ACC112 (cell line): ENCODE measurements around the gene ASB1.
"Not testable (repeated sequence)": the region's sequence is repeated elsewhere in the genome, so short reads cannot be mapped to it uniquely, and the experiment has no call there.

Source experiments
- H2AFZ ChIP-seq: fragments of 200-600 bp; sonication (generic); one replicate; pipeline ENCODE4 v1.6.0; 2017; ENCODE audit warnings: antibody characterized with exemption, low read length; ENCODE audit not compliant: unreplicated experiment
- H3K27ac ChIP-seq: fragments of 200-600 bp; sonication (generic); 2 replicates; pipeline ENCODE4 v1.5.1; 2014; ENCODE audit warnings: low read depth, mild to moderate bottlenecking, antibody characterized with exemption, low read length, moderate library complexity
- H3K27me3 ChIP-seq: fragments of 200-600 bp; sonication (generic); 2 replicates; pipeline ENCODE4 v1.6.1; 2014; ENCODE audit warnings: mild to moderate bottlenecking, antibody characterized with exemption, low read length, moderate library complexity, mixed read lengths; ENCODE audit not compliant: insufficient read depth
- H3K36me3 ChIP-seq: fragments of 200-600 bp; sonication (generic); 2 replicates; pipeline ENCODE4 v1.6.1; 2016; ENCODE audit warnings: mild to moderate bottlenecking, antibody characterized with exemption, low read length, moderate library complexity, mixed read lengths; ENCODE audit not compliant: insufficient read depth
- H3K4me1 ChIP-seq: fragments of 200-600 bp; sonication (generic); one replicate; pipeline ENCODE4 v1.6.1; 2016; ENCODE audit warnings: low read length, mixed read lengths; ENCODE audit not compliant: insufficient read depth, unreplicated experiment, control insufficient read depth
- H3K4me3 ChIP-seq: fragments of 200-600 bp; sonication (generic); 2 replicates; pipeline ENCODE4 v1.5.1; 2014; ENCODE audit warnings: mild to moderate bottlenecking, low read depth, low read length
- H3K79me2 ChIP-seq: fragments of 200-600 bp; sonication (generic); one replicate; pipeline ENCODE4 v1.6.0; 2016; ENCODE audit warnings: low read length; ENCODE audit not compliant: control insufficient read depth, unreplicated experiment, insufficient read depth

ASB1 gene

GRCh38 chr2:238404406-238405216, 22.1 kb upstream of the ASB1 start:
- H3K27me3 ChIP-seq: no peaks in the 10 kb centered on the region
- no peaks in the 10 kb centered on the region for H3K36me3 ChIP-seq
- no peak overlapping the region for H3K4me3 ChIP-seq
- no peaks in the 10 kb centered on the region for H3K4me1 ChIP-seq
- no peaks in the 10 kb centered on the region for H3K79me2 ChIP-seq
- no peak overlapping the region for H3K27ac ChIP-seq
- H2AFZ ChIP-seq: no peak overlapping the region

DNA sequence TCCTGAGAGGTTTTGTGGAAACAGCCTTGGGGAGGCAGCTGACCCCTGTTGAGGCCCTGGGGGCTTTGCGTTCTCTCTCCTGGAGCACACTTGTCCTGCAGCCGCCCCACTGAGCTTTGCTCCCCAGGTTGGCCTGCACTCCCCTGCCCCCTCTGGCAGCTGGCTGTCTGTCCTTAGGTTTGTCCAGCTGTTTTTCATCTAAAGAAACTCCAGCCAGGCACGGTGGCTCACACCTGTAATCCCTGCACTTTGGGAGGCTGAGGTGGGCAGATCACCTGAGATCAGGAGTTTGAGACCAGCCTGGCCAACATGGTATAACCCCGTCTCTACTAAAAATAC, 21.5 kb upstream of the ASB1 start:
- H3K36me3 ChIP-seq, H3K27ac ChIP-seq, H3K4me3 ChIP-seq, H3K79me2 ChIP-seq, H3K4me1 ChIP-seq, H2AFZ ChIP-seq, H3K27me3 ChIP-seq: not testable (repeated sequence)

GRCh38 chr2:238406221-238406997, 20.3 kb upstream of the ASB1 start:
- H3K36me3 ChIP-seq: no peaks in the 10 kb centered on the region
- H3K27ac ChIP-seq: no peak overlapping the region
- H3K4me1 ChIP-seq: no peaks in the 10 kb centered on the region
- H3K79me2 ChIP-seq: no peaks in the 10 kb centered on the region
- no peak overlapping the region for H2AFZ ChIP-seq
- H3K27me3 ChIP-seq: no peaks in the 10 kb centered on the region
- no peak overlapping the region for H3K4me3 ChIP-seq

DNA sequence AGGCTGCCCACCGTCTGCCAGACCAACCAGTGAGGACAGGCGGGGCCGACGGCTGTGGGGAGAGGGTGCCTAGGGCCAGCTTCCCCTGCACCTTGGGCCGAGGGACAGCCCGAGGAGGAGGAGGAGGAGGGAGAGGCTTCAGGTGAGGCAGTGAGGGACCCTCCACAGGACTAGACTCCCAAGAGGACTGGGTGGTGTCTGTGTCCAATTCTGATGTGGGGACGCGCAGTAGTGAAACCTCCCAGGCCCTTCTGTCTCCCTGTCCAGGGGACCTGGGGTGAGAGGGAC, 19.8 kb upstream of the ASB1 start:
- Histone ChIP-seq H3K36me3 (no peaks in the 10 kb centered on the region), H2AFZ (no peak overlapping the region), H3K27ac (no peak overlapping the region), H3K4me1 (no peaks in the 10 kb centered on the region), H3K4me3 (no peak overlapping the region), H3K27me3 (no peaks in the 10 kb centered on the region), H3K79me2 (no peaks in the 10 kb centered on the region)

- Histone ChIP-seq H3K27ac (no peak overlapping the region), H3K36me3 (no peaks in the 10 kb centered on the region), H3K4me1 (no peaks in the 10 kb centered on the region), H3K79me2 (no peaks in the 10 kb centered on the region), H2AFZ (no peak overlapping the region), H3K27me3 (no peaks in the 10 kb centered on the region), H3K4me3 (no peak overlapping the region)
These were observed 19.2 kb upstream of the ASB1 start for GRCh38 chr2:238407566-238407965.

DNA sequence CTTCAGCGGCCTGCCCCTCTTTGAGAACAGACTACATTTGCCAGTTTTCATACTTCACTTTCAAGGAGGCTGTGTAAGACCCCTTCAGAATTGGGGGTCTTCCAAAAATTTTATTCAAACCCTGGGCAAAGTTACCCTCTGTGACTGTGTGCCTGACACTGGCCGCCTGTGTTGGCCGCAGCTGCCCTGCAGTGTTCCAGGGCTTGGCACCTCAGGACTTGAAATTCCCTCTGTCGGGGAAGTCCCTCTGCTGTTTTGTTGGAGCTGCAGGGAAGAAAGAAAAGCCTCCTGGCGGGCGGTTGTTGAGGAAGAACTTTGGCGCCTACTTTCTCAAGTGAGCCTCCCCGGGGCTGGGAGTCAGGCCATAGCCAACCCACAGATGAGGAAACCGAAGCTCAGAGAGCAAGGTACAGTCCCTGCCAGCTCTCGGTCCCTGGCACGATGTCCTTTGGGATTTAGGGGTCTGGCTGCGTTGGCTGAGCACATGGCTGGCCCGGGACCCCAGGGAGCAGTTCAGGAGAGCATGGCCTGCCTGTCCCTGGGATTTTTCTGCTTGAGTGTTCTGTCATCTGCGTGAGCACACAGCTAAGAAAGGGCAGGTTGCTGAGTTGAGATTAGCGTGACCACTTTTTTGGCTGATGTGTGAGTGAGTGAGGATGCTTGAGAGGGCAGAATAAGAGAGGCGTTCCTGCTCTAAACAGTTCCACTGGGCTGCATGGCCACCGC, 17.9 kb upstream of the ASB1 start:
- no peak overlapping the region for H3K27ac ChIP-seq
- H3K36me3 ChIP-seq: no peaks in the 10 kb centered on the region
- no peaks in the 10 kb centered on the region for H3K4me1 ChIP-seq
- no peaks in the 10 kb centered on the region for H3K79me2 ChIP-seq
- H3K27me3 ChIP-seq: no peaks in the 10 kb centered on the region
- H3K4me3 ChIP-seq: no peak overlapping the region
- H2AFZ ChIP-seq: no peak overlapping the region

- no peak overlapping the region for H2AFZ ChIP-seq
- H3K27ac ChIP-seq: no peak overlapping the region
- no peak overlapping the region for H3K4me3 ChIP-seq
- H3K27me3 ChIP-seq: no peaks in the 10 kb centered on the region
- no peaks in the 10 kb centered on the region for H3K36me3 ChIP-seq
- H3K4me1 ChIP-seq: no peaks in the 10 kb centered on the region
- no peaks in the 10 kb centered on the region for H3K79me2 ChIP-seq
These were observed 17.2 kb upstream of the ASB1 start for GRCh38 chr2:238409341-238410199.

DNA sequence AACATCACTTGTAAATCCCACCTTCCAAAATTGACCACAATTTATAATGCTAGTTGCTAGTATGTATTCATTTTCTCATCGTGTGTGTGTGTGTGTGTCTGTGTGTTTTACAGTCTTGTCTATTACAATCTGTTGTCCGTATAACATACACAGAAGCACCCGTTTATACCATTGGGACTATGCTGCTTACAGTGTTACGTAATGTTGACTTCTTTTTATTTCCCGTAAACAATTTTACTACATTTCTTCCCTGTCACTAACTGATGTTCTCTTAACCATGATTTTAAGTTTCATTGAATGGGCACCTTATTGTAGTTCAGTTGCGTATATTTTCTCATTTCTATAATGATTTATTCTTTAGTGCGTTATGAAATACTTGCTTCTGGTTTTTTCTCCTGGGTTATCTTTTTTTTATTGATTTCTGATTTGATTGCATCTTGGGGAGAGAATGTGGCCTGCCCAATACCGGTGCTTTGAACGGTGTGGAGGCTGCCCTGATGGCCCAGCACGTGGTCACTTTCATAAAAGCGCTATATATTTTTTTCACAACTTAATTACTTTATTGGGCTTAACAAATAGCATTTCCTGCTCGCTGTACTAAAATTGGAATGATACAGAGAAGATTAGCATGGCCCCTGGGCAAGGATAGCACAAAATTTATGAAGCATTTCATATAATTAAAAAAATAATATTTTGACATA, 14.5 kb upstream of the ASB1 start:
- H3K79me2 ChIP-seq: no peaks in the 10 kb centered on the region
- no peak overlapping the region for H3K27ac ChIP-seq
- no peaks in the 10 kb centered on the region for H3K27me3 ChIP-seq
- H3K36me3 ChIP-seq: no peaks in the 10 kb centered on the region
- no peak overlapping the region for H3K4me3 ChIP-seq
- no peak overlapping the region for H2AFZ ChIP-seq
- H3K4me1 ChIP-seq: no peaks in the 10 kb centered on the region

- no peaks in the 10 kb centered on the region for H3K79me2 ChIP-seq
- H3K27me3 ChIP-seq: no peaks in the 10 kb centered on the region
- H3K4me1 ChIP-seq: no peaks in the 10 kb centered on the region
- no peak overlapping the region for H2AFZ ChIP-seq
- no peak overlapping the region for H3K27ac ChIP-seq
- no peak overlapping the region for H3K4me3 ChIP-seq
- H3K36me3 ChIP-seq: no peaks in the 10 kb centered on the region
These were observed 13.4 kb upstream of the ASB1 start for GRCh38 chr2:238413368-238413767.
